CD4-positive, alpha-beta T cell treated with Interleukin-15 for 4 hours (primary cell): Measurements from ENCODE around the gene TMC4.

Source experiments
- DNase-seq: peaks from one replicate; pipeline ENCODE4 v3.0.0-alpha.2; 2020; ENCODE audit warnings: low spot score

Gene TMC4

GRCh38 chr19:54133312-54133956 lies 39.5 kb downstream of the TMC4 start:
- DNase-seq, result no peak

GRCh38 chr19:54129617-54129996 lies 43.4 kb downstream of the TMC4 start:
- no peak for DNase-seq

GRCh38 chr19:54128796-54129616 lies 44.0 kb downstream of the TMC4 start:
- no peak for DNase-seq

GRCh38 chr19:54128441-54128725 lies 44.6 kb downstream of the TMC4 start:
- no peak for DNase-seq

GRCh38 chr19:54127688-54128440 lies 45.1 kb downstream of the TMC4 start:
- no peak for DNase-seq

GRCh38 chr19:54125713-54126112 lies 47.2 kb downstream of the TMC4 start:
- DNase-seq, result no peak

GRCh38 chr19:54124393-54124792 lies 48.6 kb downstream of the TMC4 start:
- DNase-seq, result no peak

GRCh38 chr19:54123682-54124081 lies 49.3 kb downstream of the TMC4 start:
- no peak for DNase-seq

GRCh38 chr19:54121259-54121658 lies 51.7 kb downstream of the TMC4 start:
- no peak for DNase-seq

GRCh38 chr19:54115109-54116063 lies 57.6 kb downstream of the TMC4 start, which contains the start of the genes PRPF31 and TFPT:
TSS of gene PRPF31 (plus strand) at chr19:54115754. CDS start at chr19:54118279, 2,525 bp downstream.
TSS of gene TFPT (minus strand) at chr19:54115657. CDS start at chr19:54115269, 388 bp downstream.
- peak; percentile 96 for DNase-seq

- peak; percentile 47 for DNase-seq
These were observed 58.4 kb downstream of the TMC4 start for GRCh38 chr19:54114340-54115108.
